ENCODE results near the gene PNMA8A.

DNA sequence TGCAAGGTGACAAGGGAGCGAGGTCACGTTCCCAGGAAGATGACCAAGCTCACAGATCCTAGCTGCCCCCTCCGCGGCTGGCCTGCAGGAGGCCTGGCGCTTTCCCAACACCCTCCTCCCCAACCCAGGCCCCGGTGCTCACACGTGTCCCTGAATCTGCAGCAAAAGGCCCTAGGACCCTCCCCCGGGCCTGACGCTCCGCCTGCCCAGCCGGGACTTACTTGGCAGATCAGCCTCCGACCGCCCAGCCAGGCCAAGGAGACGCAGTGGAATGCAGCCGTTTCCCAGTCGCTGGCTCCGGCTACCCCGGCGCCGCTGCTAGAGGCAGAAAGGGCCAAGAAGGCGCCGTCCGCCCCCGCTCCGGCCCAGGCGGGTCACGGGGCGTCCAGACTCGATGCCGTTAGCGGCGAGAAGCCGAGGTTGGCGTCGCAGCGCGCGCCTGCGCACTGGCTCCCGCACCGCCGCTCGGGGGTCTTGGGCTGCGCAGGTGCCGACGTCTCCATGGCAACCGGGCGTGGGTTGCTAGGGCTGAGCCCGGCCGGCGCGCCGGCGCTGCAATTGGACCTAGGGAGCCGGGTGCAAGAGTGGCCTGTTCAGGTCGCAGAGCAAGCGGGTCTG, at the start of gene PNMA8A:
- TF ChIP-seq EZH2 (IDR thresholded peaks at IDR 0.05; ENCODE audit: insufficient read depth, poor library complexity, severe bottlenecking) (no peak), EZH2phosphoT487 (IDR thresholded peaks at IDR 0.05; ENCODE audit: insufficient read depth, low read depth) (no peak)
